GM19372 (cell line): ENCODE results near the gene UTP11.
"Not testable (repeated sequence)": the region's sequence is repeated elsewhere in the genome, so short reads cannot be mapped to it uniquely, and the experiment has no call there.

Experiments
- ATAC-seq: cut with Tn5 transposase; IDR thresholded peaks from one replicate; pipeline ENCODE4 v1.9.1; 2021; ENCODE audit warnings: mild to moderate bottlenecking, low read depth, moderate library complexity; ENCODE audit not compliant: unreplicated experiment

Gene UTP11, protein sequence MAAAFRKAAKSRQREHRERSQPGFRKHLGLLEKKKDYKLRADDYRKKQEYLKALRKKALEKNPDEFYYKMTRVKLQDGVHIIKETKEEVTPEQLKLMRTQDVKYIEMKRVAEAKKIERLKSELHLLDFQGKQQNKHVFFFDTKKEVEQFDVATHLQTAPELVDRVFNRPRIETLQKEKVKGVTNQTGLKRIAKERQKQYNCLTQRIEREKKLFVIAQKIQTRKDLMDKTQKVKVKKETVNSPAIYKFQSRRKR

DNA sequence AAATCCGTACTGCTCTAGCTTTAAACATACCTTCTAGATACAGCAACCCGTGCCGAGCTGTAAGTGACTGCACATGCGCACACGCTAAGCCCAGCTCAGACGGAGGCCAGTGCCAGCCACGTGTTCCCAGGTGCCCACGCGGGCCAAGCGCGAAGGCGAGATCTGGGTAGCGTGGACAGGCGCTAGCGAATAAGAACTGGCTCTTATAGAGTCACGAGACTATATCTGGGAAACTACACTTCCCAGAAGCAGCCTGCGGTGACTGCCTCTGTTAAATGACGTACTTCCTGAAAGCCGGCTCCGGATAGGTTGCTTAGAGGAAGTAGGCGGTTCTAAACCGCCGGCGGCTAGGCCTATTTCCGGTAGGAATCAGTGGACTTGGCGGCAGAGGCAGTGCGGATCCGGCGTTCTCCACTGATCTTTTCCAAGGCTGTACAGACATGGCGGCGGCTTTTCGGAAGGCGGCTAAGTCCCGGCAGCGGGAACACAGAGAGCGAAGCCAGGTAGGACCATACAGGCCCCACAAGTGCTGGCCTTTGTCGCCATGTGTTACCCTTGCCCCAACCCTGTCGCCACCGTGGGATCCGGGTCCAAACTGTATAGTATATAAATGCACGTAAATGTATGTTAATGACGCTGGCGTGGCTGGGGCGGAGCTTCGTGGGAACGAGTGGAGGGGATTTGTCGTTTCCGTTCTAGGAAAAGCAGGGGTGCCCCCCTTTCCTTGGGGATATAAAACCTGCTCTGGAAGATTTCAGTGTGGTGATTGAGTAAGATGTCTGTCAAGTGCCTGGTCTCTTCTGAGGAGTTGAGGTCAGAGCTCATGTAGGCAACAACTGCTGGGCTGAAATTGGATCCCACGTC lies at the start of gene UTP11:
TSS of gene UTP11 (plus strand) at position 372 of the 864 bp plus-strand sequence. CDS start at position 441, 69 bp downstream.
- peak; percentile 92 for ATAC-seq

DNA sequence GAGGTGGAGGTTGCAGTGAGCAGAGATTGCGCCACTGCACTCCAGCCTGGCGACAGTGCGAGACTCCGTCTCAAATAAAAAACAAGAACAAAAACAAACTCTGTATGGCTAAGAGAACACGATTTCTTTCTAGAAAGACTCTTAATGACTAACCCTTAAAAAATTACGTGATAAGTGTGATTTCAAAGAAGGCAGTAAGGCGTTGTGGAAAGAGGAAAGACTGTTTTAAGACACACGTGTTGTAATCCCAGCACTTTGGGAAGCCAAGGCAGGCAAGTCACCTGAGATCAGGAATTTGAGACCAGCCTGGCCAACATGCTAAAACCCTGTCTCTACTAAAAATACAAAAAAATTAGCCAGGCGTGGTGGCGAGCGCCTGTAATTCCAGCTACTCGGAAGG lies 48.4 kb upstream of the UTP11 start:
- not testable (repeated sequence) for ATAC-seq

DNA sequence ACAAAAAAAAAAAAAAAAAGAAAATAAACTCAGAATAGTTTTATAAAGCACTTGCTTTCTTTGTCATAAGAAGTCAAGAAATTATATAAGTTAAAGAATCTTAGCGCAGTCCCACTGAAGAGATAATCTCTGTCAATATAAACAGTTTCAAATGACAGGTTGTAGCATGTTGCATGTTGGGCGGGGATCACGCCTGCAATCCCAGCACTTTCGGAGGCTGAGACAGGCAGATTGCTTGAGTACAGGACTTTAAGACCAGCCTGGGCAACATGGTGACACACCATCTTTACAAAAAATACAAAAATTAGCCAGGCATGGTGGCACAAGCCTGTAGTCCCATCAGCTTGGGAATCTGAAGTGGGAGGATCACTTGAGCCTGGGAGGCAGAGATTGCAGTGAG lies 47.2 kb upstream of the UTP11 start:
- no peak for ATAC-seq

DNA sequence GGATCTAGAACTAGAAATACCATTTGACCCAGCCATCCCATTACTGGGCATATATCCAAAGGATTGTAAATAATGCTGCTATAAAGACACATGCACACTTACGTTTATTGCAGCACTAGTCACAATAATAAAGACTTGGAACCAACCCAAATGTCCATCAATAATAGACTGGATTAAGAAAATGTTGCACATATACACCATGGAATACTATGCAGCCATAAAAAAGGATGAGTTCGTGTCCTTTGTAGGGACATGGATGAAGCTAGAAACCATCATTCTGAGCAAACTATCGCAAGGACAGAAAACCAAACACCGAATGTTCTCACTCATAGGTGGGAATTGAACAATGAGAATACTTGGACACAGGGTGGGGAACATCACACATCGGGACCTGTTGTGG lies 38.9 kb upstream of the UTP11 start:
- ATAC-seq: not testable (repeated sequence)

DNA sequence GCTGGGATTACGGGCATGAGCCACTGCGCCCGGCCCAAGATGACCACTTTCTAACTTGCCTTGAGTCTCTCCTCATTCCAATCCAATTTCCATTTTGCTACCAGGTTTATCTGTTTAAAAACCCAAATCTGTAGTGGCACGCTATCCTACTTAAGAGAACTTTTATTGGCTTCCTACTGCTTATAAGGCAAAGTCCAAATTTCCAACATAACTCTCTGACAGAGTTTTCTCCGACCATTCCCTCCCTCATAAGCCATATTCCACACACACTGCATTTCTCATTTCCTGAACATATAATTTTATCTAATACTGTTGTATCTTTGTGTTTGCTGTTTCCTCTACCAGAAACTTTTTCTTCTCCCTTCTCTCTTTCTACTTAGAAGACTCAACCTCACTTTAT lies 38.0 kb upstream of the UTP11 start:
- ATAC-seq: no peak

DNA sequence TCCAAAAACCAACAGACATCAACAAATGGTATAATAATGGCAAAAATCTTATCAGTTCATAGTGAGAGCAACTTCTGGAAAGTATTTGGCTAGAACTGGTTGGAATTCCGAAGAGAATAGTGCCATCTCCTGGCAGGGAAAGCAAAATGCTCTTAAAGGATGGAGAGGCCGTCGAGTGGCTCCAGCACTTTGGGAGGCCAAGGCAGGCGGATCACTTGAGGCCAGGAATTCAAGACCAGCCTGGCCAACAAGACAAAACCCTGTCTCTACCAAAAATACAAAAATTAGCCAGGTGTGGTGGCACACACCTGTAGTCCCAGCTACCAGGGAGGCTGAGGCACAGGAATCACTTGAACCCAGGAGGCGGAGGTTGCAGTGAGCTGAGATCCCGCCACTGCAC lies 37.5 kb upstream of the UTP11 start:
- ATAC-seq: not testable (repeated sequence)

DNA sequence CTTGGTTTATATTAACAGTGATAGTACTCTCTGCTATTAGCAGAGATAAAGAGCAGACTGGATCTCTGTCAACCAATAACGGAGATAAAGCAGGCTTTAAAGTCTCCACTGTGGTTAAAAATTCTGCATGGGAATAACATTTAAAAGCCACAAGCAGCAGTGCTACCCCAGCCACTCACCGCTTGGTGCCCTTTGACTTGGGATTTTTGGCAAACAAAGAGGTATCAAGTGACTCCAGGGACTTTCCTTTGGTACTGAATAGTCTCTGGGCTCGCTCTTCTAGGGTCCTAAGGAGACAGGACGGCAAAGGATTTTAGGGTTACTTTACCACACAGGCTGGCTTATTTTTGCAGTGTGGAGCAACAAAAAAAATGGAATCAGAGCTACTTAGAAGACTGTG lies 34.0 kb upstream of the UTP11 start:
- ATAC-seq: no peak

DNA sequence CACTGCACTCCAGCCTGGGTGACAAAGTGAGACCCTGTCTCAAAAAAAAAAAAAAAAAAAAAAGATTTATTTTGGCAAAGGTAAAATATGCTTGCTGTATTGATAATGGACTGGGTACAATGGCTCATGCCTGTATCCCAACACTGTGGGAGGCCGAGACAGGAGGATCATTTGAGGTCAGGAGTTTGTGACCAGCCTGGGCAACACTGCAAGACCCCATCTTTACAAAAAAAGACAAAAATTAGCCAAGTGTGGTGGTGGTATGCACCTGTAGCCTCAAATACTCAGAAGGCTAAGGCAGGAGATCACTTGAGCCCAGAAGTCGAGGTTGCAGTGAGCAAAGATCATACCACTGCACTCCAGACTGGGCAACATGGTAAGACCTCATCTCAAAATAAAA lies 29.0 kb upstream of the UTP11 start:
- no peak for ATAC-seq

DNA sequence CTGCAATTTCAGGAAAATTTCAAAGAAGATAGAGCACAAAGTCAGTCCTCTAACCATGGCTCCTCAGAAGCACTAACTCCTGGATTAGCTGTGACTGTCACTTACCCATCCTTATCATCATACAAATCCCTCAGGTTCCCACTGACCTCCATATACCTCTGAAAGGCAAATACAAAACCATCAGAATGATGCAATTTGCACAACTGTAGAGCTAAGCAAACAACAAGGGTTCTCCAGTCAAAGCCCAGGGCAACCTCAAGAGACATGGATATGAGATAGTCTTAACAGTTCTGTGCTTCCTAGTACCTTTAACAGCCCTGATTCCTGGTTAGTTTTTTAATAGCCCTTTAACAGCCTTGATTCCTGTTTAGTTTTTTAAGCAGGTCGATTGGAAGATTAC lies 24.9 kb upstream of the UTP11 start:
- ATAC-seq: no peak

DNA sequence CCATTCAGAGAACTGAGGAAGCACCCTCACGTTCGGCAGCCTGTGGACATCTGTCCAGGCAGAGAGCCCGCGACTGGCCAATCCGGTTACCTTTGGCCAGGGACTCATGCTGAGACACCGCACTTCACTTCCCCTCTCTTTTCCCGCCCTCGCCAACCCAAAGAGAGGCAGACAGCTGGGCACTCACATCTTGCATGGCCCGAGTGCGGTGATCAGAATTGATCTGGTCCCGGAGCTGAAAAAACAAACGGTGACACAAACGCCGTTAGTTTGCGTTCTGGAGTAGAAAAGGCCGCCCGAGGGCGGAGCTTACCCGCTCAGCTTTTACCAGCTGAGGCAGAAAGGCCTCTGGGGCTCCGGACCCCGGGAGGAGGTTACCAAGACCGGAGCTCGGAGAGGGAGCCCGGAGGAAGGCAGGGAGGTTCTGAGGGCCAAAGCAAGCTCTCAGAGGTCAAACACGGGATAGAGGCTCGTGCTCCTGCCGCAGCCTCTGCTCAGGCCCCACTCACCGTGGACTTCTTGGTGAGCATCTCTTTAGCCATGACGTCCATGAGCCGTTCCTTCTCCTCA lies 23.1 kb upstream of the UTP11 start:
- peak; percentile 6 for ATAC-seq

DNA sequence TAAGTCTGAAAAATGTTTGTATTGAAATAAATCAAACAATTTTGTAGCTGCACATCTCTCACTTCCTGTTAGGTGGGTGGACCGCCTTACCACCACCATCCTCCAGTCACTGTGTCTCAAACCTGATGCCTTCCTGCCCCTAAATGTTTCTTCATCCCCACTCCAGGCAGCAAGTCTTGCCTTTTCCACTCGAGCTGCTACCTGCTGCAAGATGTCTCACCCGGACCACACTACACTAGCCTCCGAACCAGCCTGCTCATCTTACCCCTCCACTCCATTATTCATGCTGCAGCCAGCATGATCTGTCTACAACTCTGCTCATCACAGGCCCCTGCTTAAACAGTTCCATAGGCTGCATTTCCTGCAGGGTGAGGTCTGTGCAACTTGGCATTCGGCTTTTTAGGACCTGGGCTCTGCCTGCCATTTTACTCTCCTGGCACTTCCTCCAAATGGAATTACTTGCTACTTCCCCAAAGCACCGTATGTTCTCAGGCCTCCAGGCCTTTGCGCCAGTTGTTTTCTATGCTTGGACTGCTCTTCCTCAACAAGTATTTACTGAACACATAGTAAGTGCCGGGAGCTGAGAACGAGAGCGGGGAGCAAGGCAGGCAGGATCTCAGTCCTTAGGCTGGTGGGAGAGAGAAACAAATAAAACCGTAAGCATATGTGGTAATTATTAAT lies 17.5 kb upstream of the UTP11 start:
- no peak for ATAC-seq

DNA sequence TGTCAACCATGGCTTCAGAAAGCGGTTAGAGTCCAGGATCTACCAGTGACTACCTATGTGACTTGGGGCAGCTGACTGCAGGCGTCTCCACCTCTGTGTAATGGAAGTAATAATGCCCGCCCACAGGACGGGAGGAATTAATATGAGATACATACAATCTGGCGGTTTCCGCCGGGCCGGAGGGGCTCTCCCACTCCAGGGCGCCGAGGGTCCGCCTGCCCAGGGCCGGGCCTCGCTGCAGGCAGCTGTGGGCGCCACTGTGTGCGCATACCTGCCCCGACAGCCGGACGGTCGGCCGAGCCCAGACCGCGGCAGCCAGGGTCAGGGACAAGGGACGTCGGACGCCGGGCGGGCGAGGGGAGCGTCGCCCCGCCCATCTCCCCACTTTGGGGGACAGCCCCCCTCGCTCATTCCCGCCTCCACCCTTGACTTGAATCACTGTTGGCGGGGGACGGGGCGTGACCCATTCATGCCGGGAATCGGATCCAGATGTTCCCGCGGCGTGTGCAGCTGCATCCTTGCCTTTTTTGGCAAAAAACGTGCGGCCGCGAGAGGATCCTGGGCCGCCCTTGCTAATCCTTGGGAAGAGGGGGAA lies 16.7 kb upstream of the UTP11 start:
- no peak for ATAC-seq

DNA sequence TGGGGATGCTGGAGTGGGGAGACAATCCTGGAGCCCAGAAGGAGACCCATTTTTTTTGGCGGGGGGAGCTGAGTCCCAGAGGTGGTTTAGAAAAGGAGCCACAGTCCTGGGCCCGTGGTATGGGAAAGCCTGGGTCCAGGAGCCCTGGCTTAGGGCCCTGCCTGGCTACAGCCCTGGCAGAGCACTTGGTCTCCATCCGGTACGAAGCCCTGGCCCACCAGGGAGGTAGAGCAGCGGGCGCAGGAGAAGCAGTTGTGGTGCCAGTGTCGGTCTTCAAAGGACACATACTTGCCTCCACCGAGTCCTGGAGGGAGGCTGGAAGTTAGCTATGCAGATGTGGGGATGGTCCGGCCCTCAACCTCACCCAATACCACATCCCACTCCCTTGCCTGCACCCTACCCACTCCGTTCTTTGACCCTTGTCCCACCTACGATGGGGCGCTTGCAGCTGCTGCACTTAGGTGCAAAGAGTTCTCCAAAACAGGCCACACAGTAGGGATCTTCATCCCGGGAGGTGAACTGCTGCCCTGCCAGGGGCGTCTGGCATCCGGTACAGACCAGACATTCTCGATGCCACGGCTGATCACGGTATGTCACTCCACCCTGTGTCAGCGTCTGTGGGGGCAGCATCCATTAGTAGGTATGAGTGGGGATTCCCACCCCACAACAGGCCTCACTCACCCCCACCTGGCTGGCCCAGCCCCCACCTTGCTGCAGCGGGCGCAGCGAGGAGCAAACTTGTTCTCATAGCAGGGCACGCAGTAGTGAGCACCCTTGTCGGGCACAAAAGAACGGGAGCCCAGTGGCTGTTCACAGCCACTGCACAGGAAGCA lies 15.1 kb upstream of the UTP11 start:
- no peak for ATAC-seq

DNA sequence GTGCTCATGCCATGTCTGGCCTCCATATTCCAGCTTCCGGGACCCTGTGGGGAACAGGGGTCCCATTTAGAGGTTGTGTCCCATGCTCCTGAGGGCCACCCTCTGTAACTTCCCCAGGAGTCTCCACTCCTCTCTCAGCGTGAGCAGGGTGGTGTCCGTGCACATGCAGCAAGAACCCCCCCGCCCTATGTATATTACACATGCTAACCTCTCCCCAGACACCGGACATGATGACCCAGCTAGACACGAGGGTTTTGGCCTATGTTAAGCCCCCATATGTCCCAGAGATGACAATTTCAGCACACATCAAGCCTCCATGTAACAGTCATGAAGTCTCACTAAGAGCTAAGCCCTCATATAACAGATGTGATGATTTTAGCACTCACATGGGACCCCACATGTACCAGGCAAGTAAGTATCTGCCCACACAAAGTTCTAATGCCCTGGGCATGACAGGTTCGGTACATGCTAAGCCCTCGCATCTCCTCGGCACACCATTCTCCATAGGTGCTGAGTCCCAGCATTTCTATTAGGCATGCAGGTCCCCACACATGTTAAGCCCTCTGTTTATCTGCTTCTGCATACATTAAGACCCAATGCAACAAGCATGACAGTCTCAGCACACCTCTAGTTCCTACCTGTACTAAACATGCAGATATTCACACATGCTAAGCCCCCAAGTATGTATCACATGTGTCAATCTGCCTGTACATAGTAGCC lies 14.3 kb upstream of the UTP11 start:
- no peak for ATAC-seq

DNA sequence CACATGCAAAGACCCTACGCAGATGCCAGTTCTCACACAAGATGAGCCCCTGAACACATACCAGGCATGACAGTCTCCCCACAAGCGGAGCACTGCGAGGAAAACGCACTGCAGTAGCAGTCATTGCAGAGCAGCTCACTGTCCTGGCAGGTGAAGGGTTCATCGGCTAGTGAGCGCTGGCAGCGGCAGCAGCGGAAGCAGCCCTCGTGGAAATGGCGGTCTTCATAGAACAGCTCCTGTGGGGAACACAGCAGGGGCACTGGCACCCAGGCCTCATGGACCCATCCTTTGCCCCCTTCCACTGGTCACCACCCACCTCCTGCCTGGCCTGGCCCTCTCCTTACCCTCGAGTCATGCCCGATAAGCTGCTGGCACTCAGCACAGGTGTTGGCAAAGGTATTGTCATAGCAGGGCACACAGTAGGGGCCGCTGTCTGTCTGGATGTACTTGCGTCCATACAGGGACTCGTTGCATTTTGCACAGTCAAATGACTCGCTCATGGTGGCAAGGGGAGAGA lies 13.6 kb upstream of the UTP11 start:
- ATAC-seq: no peak

DNA sequence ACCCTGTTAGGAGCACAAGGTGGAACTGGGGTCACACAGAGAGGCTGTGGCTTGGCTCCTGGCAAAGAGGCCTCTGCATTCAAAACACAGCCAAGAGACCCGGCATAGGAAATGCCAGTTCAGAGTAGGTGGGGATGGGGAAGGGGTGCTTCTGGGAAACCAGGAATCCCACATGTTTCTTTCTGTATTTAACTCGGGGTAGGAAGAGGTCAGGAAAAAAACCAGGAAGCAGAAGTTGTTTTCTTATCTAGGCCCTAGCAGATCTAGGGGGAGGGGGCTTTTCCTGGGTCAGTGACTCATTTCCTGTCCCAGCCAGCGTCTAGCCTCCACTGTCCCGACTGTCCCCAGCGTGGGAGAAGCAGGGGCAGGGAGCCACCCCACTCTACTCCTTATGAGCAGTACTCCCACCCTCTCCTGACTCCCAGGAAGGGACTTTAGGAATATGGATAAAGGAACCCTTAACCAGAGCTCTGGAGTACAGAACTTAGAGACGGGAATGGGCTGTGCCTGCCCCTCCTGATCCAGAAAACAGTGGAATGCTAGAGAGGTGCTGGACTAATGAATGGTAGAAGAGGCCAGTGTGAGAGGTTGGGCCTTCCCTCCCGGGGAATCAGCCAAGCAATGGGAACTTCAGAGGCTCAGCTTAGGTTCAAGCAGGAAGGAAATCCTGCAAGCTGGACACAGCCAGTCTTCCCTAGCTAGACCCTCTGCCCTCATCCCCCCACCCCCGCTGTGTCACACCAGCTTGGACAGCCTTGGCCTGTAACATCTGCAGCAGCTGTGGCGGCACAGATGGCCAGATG lies 12.9 kb upstream of the UTP11 start:
- no peak for ATAC-seq

DNA sequence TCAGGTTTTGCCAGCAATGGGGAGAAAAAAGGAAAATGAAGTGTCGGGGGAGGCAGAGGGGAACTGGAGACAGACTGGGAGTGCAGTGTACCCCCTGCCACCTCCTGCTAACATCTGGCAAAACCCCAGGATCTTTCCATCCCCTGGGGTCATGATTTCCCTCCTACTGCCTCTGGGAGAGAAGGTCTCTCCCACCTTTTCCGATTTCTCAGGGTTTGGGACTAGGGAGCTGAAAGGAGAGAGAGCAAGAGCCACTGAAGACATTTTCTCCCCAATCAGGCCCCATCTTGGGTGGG lies 12.4 kb upstream of the UTP11 start:
- no peak for ATAC-seq
